Hepatocyte (in vitro differentiated cells): Measurements from ENCODE around the gene SERINC5. TPM values are rescaled to one million over a fixed set of nuclear protein-coding genes. Genes with fewer than 3 reads are reported as not detected.
A peak's percentile ranks its signal among the peaks of the same experiment; 100 is the strongest.
"Not testable (repeated sequence)": the region's sequence is repeated elsewhere in the genome, so short reads cannot be mapped to it uniquely, and the experiment has no call there.

Experiments used
- DNase-seq: peaks from one replicate; pipeline ENCODE4 v3.0.0-alpha.2; 2016; ENCODE audit warnings: low spot score
- H2AFZ ChIP-seq: fragments of 200-600 bp; sonication (generic); 2 replicates; pipeline ENCODE4 v1.6.0; 2016; ENCODE audit warnings: antibody characterized with exemption, mild to moderate bottlenecking
- H3K27ac ChIP-seq: fragments of 200-600 bp; sonication (generic); 2 replicates; pipeline ENCODE4 v1.5.1; 2016; ENCODE audit warnings: mild to moderate bottlenecking
- H3K27me3 ChIP-seq: fragments of 200-600 bp; sonication (generic); 2 replicates; pipeline ENCODE4 v1.6.1; 2016
- H3K36me3 ChIP-seq: fragments of 200-600 bp; sonication (generic); replicated peaks from 2 replicates; pipeline ENCODE4 v1.5.1; 2016; ENCODE audit warnings: low read depth; ENCODE audit not compliant: insufficient read depth
- H3K4me1 ChIP-seq: fragments of 200-600 bp; sonication (generic); 2 replicates; pipeline ENCODE4 v1.5.1; 2016; ENCODE audit warnings: mild to moderate bottlenecking, moderate library complexity; ENCODE audit not compliant: insufficient read depth
- H3K4me2 ChIP-seq: fragments of 200-600 bp; sonication (generic); 2 replicates; pipeline ENCODE4 v1.6.0; 2016
- H3K4me3 ChIP-seq: fragments of 200-600 bp; sonication (generic); 2 replicates; pipeline ENCODE4 v1.5.1; 2016; ENCODE audit warnings: mild to moderate bottlenecking
- H3K79me2 ChIP-seq: fragments of 200-600 bp; sonication (generic); 2 replicates; pipeline ENCODE4 v1.6.0; 2017; ENCODE audit warnings: mild to moderate bottlenecking
- H3K9me2 ChIP-seq: fragments of 200-600 bp; sonication (generic); replicated peaks from 2 replicates; pipeline ENCODE4 v1.6.0; 2017; ENCODE audit warnings: mild to moderate bottlenecking; ENCODE audit not compliant: insufficient read depth
- H3K9me3 ChIP-seq: fragments of 200-600 bp; sonication (generic); 2 replicates; pipeline ENCODE4 v1.5.1; 2016; ENCODE audit warnings: low read depth, mild to moderate bottlenecking
- H4K20me1 ChIP-seq: fragments of 200-600 bp; sonication (generic); 2 replicates; pipeline ENCODE4 v1.6.0; 2016; ENCODE audit warnings: mild to moderate bottlenecking; ENCODE audit not compliant: insufficient read depth, poor library complexity, severe bottlenecking
- CTCF ChIP-seq: fragments of 200-600 bp; sonication (generic); IDR thresholded peaks from 2 replicates; pipeline ENCODE4 v1.5.1; 2016; ENCODE audit warnings: antibody characterized with exemption, mild to moderate bottlenecking; ENCODE audit not compliant: poor library complexity
- EZH2 ChIP-seq: fragments of 200-600 bp; sonication (generic); IDR thresholded peaks from 2 replicates; pipeline ENCODE4 v1.6.1; 2016; ENCODE audit warnings: antibody characterized with exemption, mild to moderate bottlenecking, borderline replicate concordance
- EZH2phosphoT487 ChIP-seq: fragments of 200-600 bp; sonication (generic); IDR thresholded peaks from one replicate; pipeline ENCODE4 v1.6.1; 2018; ENCODE audit warnings: antibody characterized with exemption, mild to moderate bottlenecking, low read depth, moderate library complexity; ENCODE audit not compliant: unreplicated experiment, severe bottlenecking
- WGBS: methylation state at CpG from one replicate; pipeline ENCODE4 v1.1.6; 2016; ENCODE audit warnings: low lambda C conversion rate; ENCODE audit errors: missing lambda C conversion rate; 5-methylcytosine and 5-hydroxymethylcytosine counted together
- polyA plus RNA-seq: library from polyadenylated mRNA; unstranded; fragments of >200 nt; fragmentation: Nextera tagmentation; extraction: Ambion mirVana; gene quantifications from 2 replicates; pipeline ENCODE4 v1.2.1, GENCODE V29; 2016
- total RNA-seq: library from RNA; depleted of rRNA; stranded (reverse); fragments of >200 nt; gene quantifications from 2 replicates; pipeline ENCODE4 v1.2.3, GENCODE V29; 2014

SERINC5 gene
- total and polyA plus RNA-seq, 2 experiments from 2014 or later = 19.3 to 70.2 TPM

- Histone ChIP-seq H3K4me1 (peaks cover 16% of the 10 kb centered on the region), H3K4me3 (no peak overlapping the region), H3K4me2 (no peak overlapping the region), H3K27me3 (no peaks in the 10 kb centered on the region), H3K27ac (no peak overlapping the region), H3K9me2 (no peaks in the 10 kb centered on the region), H3K36me3 (no peaks in the 10 kb centered on the region), H3K79me2 (no peaks in the 10 kb centered on the region), H2AFZ (no peak overlapping the region), H4K20me1 (no peaks in the 10 kb centered on the region), H3K9me3 (no peaks in the 10 kb centered on the region)
- no peak for TF ChIP-seq EZH2
- no peak for TF ChIP-seq CTCF
- no peak for TF ChIP-seq EZH2phosphoT487
- 81% methylated on average over 4 of the region's 4 CpGs for WGBS
- DNase-seq = no peak
Observed at GRCh38 chr5:80116000-80116399, 139.8 kb downstream of the SERINC5 start.

GRCh38 chr5:80114860-80115259 lies 141.0 kb downstream of the SERINC5 start:
- Histone ChIP-seq H3K4me1 (peaks cover 28% of the 10 kb centered on the region), H3K9me3 (no peaks in the 10 kb centered on the region), H3K79me2 (no peaks in the 10 kb centered on the region), H3K27ac (no peak overlapping the region), H3K27me3 (no peaks in the 10 kb centered on the region), H3K36me3 (no peaks in the 10 kb centered on the region), H3K4me3 (no peak overlapping the region), H2AFZ (no peak overlapping the region), H3K4me2 (no peak overlapping the region), H3K9me2 (no peaks in the 10 kb centered on the region), H4K20me1 (no peaks in the 10 kb centered on the region)
- TF ChIP-seq EZH2phosphoT487 = no peak
- TF ChIP-seq CTCF = no peak
- TF ChIP-seq EZH2 = no peak
- no peak for DNase-seq
- 85% methylated on average over 3 of the region's 3 CpGs for WGBS

- not testable (repeated sequence) for H3K27me3 ChIP-seq, H3K79me2 ChIP-seq, H3K9me2 ChIP-seq, DNase-seq, H3K4me3 ChIP-seq, H4K20me1 ChIP-seq, H3K9me3 ChIP-seq, H3K36me3 ChIP-seq
- Histone ChIP-seq H2AFZ (peak overlapping the region; percentile 31), H3K4me2 (peak overlapping the region; percentile 67), H3K27ac (peak overlapping the region; percentile 68), H3K4me1 (peaks cover 34% of the 10 kb centered on the region)
- 13% methylated on average over 5 of the region's 5 CpGs for WGBS
Observed at GRCh38 chr5:80111376-80111990, 144.4 kb downstream of the SERINC5 start.

- Histone ChIP-seq H3K9me3 (no peaks in the 10 kb centered on the region), H3K79me2 (no peaks in the 10 kb centered on the region), H3K4me1 (peaks cover 37% of the 10 kb centered on the region), H4K20me1 (no peaks in the 10 kb centered on the region), H3K9me2 (no peaks in the 10 kb centered on the region), H3K4me2 (peak overlapping the region; percentile 67), H3K36me3 (no peaks in the 10 kb centered on the region), H2AFZ (no peak overlapping the region), H3K27ac (peak overlapping the region; percentile 68), H3K4me3 (no peak overlapping the region), H3K27me3 (no peaks in the 10 kb centered on the region)
- TF ChIP-seq EZH2 (no peak), CTCF (no peak), EZH2phosphoT487 (no peak)
- WGBS = 34% methylated on average over 9 of the region's 9 CpGs
- peak; percentile 43 for DNase-seq
Observed at GRCh38 chr5:80109646-80110478, 146.0 kb downstream of the SERINC5 start.
